ENCODE measurements around the gene MCF2L2.

- TF ChIP-seq OSR1 (CRISPR knock-in tag; IDR thresholded peaks at IDR 0.05) = no peak
- TF ChIP-seq ISL1 (CRISPR knock-in tag; IDR thresholded peaks at IDR 0.05) = no peak
- TF ChIP-seq PPARA (CRISPR knock-in tag; IDR thresholded peaks at IDR 0.05; ENCODE audit: borderline replicate concordance) = no peak
Measured at GRCh38 chr3:183310936-183311335, 117.5 kb downstream of the MCF2L2 start.

Data from SK-N-SH treated with all-trans-retinoic acid at 6 μM for 48 hours (cell line).